8988T (cell line): Measurements from ENCODE around the gene VSIG10L.

Experiments
- DNase-seq: peaks from one replicate; pipeline ENCODE4 v3.0.0; 2011

Gene VSIG10L

DNA sequence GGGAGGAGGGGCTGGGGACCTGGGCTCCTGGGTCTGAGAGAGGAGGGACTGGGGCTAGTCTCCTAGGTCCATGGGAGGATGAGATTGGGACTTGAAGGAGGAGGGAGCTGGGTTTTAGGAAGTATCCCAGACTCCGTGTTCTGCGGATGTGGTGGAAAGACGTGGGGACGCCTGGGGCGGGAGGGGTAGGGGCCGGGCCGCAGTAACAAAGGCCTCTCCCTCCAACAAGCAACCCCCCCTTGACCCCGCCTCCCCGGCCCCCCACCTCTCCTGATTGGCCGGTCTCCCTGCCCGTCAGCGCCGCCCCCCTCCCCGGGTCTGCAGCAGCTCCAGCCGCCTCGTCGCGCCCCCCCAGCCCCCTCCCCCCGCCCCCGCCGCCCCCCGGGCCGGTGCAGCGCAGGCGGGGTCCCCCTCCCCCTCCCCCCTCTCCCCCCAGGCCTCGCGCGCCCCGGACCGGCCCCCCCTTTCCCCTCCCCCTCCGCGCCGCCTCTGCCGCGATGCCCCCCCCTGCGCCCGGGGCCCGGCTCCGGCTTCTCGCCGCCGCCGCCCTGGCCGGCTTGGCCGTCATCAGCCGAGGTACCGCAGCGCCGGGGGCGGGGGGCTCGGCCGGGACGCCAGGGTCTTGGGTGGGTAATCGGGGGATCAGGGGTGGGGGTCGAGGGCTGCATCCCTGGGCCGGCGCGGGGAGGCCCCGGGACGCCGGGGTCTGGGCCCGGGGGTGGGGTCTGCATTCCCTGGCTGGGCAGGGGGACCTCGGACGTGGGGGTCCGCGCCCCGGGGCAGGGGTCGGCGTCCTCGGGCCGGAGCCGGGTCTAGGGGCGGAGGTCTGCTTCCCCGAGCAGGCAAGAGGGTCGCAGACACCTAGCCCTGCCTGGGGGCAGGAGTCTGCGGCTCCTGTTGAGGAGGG, 30.3 kb downstream of the VSIG10L start, which contains the start of gene IGLON5:
Gene IGLON5 (plus strand): TSS at position 294 of the 907 bp plus-strand sequence. CDS start 204 bp downstream, at position 498.
- DNase-seq: no peak

DNA sequence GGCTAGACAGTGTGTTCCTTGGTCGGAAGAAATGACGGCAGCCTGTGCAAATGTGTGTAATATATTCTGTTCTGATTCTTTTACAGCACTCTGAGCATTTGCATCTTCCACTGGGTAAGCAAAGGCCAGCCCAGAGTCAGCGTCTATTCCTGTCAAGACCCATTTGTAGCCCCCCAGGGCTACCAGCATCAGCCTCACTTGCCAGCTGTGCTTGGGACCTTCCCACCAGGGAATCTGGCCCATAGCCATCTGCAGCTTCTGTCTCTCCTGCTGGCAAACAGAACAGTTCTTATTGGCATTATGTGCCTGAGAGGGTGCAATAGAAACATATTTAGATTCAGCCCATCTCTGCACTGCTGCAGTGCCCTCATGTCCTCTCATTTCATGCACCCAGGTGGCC, 36.5 kb downstream of the VSIG10L start:
- DNase-seq: no peak

DNA sequence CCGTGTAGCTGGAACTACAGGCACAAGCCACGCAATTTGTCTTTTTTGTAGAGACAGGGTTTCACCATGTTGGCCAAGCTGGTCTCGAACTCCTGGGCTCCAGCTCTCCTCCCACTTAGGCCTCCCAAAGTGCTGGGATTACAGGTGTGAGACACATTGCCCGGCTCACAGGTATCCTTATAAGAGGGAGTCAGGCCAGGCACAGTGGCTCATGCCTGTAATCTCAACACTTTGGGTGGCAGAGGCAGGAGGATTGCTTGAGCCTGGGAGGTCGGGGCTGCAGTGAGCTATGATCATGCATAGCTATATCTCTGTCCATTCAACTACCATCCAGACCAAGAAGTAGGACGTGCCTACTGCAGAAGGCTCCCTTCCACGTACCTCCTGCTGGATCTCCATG, 40.7 kb downstream of the VSIG10L start:
- no peak for DNase-seq

DNA sequence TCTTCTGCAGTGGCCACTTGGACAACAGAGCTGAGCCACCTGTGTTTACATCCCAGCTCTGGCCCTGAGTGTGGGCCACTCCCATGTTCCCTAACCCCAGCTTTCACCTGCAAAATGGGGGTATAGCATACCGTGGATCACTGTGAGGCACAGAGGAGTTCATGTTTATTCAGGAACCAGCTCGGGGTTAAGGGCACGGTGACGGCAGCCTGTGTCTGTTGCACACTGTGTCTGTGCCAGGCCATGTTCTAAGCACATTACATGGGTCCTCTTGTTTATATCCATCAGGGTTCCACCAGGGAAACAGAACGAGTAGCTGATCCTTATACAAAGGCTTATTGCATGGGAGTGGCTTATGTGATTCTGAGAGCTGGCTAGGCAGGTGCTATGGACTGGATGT, 44.5 kb downstream of the VSIG10L start:
- no peak for DNase-seq

DNA sequence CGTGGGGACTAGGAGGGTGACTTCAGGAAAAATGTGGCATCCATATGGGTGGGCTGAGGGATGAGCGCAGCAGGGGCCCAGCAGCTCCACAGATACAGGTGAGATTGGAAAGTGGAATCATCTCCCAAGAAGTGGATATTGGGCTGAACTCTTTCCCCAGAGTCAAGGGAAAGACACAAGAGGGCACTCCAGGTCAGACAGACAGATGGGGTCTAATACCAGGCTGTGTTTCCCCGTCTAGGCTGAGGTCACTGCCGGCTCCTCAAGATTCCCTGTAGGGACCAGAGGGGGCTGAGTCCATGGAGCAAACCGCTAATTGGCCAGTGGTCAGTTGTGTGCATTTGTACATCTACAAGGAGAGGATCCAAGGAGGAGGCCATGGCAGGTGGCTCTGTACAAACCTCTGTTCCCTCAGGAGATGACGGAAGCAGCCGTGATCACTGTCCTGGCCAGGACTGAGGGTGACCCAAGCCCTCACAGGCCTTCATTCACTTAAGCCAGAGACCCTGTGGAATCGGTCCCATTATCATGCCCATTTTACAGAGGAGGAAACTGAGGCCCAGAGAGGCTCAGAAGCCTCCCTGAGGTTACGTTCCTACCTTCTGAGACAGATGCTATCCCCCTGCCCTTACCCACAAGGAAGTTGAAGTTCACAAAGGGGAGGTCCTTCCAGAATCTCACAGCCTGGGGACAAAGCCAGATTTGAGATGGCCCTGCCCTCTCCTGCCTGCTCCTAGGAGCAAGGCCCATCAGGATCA, 45.4 kb downstream of the VSIG10L start:
- DNase-seq: no peak

DNA sequence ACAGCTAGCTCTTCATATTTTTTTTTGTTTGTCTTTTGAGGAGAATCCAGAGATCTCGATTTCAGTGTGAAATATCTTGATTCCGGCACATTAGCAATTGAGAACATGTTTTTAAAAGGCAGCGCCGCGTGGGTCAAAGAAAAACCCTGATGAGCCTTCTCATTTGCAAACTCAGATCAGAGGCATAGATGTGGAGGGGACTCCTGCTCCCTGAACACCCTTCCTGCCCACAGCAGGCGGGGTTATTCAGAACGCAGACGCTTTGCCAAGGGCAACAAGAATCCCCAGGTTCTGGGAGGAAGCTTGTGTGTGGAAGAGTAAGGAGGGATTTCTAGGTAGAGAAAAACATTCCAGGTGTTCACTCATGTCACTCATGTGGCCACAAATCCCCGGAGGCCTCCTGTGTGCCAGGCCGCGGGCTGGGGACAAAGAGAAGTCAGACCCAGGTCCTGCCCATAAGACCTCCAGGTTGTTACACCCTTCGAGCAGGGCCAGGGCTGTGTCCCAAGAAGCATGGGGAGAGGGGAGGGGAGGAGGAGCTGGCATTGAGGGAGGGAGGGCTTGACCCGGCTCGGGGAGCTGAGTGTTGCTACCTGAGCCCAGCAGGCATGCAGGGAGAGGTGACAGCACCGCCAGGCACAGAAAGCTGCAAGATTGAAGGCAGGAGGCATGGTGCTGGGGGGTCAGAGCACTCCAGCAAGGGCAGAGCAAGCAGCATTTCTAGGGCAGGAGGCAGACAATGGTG, 46.4 kb downstream of the VSIG10L start:
- DNase-seq: no peak

DNA sequence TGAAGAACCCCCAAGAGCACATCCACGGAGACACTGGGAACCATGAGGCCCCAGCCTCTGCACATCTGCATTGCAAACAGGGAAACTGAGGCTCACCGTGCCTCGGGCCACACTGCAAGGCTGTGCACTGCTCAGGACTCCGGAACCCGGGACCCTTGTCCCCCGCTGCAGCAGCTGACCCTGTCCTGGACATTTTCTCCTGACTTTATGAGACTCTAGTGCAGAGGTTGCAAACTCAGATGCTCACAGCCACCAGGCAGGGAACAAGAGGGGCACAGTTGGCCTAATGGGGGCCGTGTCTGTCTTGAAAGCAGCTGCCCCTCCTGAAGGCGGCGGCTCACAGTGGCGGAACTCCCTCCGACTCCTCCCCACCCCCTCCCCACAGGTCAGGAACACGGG, 47.0 kb downstream of the VSIG10L start:
- DNase-seq: no peak

DNA sequence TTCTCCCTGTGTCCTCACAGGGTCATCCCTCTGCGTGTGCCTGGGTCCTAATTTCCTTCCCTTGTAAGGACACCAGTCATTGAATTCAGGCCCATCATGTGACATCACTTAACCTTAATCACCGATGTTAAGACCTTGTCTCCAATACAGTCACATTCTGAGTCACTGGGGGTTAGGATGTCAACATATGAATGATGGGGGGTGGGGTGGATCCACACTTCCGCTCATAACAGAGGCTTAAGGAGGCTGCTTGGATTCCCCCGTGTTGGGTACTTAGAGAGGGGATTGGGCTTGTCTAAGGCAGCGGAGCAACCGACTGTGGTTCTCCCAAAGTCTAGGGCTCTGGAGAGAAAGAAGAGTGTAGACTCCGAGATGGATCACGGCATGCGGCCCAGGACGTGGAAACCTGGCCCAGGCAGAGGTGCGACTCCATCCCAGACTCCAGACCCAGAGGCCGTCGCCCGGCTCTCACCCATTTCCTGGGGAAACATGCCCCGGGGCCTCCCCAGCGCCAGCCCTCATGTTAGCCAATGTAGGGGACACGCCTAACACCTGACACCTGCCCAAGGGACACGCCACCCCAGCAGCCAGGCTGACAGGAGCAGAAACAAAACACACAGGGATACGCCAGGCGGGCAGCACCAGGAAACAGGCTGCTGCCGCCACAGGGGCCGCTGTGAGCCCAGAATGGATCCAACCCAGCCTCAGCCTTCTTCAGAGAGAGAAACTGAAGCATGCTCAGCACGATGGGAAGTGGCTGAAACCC, 47.5 kb downstream of the VSIG10L start:
- no peak for DNase-seq

DNA sequence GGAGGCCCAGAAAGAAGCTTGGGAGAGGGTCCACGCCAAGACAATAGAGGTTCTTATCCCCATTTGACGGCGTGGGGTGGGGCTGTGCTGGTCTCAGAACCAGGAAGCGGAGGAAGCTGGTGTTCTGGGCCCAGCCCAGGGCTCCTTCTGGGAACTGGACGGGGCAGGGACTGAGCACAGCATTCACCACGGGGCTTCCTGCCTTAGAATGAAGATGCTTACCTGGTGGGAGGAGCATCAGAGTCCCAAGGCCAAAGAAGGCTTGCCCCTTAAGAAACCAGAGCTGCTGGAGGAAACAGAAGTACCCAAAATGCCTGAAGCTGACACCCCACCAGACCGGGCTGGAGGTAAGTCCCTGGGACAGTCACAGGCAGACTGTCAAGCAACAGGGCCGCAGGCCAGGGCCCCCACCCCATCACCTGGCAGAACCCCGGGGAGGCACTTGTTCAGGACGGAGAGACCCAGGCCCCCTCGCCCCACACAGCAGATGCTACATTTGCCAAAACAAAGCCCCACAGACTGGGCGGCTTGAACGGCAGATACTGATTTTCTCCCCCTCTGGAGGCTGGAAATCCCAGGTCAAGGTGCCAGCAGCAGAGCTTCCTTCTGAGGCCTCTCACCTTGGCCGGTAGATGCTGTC, 48.2 kb downstream of the VSIG10L start:
- DNase-seq: no peak

DNA sequence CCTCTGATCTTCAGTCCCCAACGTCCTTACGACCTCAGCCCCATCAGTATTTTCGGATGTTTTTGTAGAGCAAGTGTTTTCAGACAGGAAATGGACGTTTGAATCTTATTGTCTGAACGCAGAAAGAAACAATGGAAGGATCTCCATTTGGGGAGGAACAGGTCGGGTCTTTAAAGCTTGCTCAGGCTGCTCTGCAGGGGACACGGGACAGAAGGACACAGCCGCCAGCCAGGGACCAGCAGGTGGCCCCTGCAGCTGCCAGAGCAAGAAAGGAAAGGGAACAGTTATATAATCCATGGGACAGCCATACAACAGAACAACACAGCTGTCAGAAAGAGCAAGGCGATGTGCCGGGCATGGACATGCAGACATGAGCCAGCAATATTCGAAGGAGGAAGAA, 49.0 kb downstream of the VSIG10L start:
- no peak for DNase-seq

DNA sequence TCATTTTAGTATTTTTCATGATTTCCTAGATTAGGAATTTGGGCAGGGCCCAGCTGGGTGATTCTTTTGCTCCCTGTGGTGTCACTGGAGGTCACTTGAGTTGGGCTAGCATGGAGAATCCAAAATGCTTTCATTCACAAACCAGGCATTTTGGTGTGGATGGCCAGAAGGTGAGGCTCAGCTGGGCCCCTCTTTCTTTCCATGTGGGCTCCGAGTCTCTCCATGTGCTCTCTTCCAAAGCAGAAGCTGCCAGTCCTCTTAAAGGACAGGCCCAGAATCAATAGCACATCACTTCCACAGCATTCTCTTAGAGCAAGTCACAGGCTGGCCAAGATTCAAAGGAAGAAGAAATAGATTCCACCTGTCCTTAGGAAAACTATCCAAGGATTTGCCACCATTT, 52.3 kb downstream of the VSIG10L start:
- no peak for DNase-seq

DNA sequence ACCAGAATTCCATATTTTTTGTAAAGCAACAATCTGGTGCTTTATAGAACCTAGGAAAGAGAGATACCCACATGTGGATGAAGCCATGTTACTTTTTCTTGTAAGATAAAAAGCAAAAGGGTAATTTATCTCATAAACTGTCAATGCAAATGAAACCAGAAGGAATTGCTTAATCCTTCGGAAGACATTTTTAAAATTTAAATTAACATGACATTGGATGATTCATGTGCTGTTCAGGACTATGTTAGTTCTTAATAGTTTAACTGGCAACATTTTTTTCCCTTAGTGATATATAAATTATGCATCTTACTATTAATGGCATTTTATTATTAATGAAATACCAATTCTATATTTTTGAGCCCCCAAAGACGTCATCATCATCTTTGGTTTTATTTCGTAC, 56.3 kb downstream of the VSIG10L start:
- DNase-seq: no peak

DNA sequence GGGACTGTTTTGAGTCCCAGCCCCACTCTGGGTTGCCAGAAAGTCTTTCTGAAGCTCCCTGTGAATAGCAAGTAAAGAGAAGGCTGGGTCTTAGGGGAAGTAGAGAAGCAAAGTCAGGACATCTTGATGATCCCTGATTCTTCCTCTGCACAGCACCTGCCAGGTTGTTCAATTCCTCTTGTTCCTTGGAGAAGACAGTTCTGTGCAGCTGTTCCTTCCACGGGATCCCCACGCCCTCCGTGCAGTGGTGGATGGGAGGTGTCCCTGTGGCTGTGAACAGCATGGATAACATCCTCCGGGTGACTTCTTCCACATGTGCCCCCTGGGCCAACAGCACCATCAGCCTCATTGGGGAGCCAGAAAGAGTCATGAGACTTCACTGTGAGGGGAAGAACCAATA, 59.6 kb downstream of the VSIG10L start:
- DNase-seq: no peak
